Urothelium cell line (cell line): Measurements from ENCODE around the gene ZDHHC8.

Experiments
- DNase-seq: peaks from one replicate; pipeline ENCODE4 v3.0.0; 2011; ENCODE audit warnings: low spot score, mixed read lengths
- FAIRE-seq: peaks from 2 replicates; lab custom pipeline; 2011; peaks lifted over from hg19 to GRCh38; lab: Jason Lieb, UNC

The ZDHHC8 gene

DNA sequence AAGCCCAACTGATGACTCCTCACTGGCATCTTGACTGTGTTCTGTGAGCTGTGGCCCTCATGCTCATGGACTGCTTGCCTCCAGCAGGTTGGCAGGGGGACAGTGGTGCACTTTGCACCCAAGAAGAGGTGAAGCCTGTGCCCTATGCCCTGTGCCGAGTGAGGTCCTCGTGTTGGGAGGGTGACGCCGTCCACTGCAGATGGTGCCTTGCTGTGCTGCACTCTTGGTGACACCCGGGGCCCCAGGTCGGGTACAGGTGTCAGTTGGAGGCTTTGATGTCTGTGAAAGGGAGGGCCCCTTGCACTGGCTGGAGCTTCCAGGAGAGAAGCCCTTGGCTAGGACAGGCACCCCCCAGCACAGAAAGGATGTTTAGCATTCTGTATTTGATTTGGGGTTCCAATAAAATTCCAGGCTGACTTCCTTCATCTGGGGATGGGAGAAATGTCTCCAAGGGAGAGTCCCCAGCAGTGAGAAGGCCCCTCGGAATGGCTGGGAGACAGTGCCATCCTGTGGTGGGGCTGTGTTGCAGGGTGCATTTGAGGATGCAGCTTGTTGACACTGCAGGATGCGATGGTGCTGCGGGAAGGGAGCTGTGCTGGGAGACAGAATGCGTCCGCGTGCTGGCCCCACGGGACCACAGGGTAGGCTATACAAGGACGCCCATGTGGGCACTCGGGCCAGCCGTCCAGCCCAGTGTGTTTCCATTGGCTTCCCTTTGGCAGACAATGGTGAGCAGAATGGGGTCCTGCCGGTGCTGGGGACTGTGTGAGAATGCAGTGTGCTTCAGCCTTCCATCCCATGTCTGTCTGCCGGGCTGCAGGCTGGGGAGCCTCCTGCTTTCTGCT is 2.5 kb upstream of the ZDHHC8 start:
- FAIRE-seq (peak; percentile 93), DNase-seq (peak; percentile 54)

GRCh38 chr22:20129747-20130014 is 1.9 kb upstream of the ZDHHC8 start:
- peak; percentile 86 for FAIRE-seq

DNA sequence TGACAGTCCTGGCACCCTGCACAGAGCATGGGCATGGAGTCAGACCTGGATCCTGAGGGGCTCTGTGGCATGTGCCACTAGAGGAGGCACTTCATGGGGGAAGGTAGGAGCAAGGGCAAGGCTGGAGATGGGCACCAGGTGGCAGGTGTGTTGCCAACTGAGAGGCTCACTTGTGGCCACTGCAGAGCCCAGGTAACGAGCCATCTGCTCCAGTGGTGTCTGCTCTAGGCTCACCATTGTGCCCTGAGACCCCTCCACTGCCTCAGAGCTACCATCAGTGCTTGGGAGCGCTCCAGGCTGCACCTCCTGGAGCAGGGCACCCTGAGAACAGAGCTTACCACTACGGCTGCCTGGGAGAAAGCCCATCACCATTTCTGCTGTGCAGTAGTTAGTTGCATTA is 1.3 kb upstream of the ZDHHC8 start:
- FAIRE-seq (peak; percentile 35), DNase-seq (no peak)

More at GRCh38 chr22:20129747-20130014, 1.9 kb upstream of the ZDHHC8 start:
- DNase-seq = no peak

DNA sequence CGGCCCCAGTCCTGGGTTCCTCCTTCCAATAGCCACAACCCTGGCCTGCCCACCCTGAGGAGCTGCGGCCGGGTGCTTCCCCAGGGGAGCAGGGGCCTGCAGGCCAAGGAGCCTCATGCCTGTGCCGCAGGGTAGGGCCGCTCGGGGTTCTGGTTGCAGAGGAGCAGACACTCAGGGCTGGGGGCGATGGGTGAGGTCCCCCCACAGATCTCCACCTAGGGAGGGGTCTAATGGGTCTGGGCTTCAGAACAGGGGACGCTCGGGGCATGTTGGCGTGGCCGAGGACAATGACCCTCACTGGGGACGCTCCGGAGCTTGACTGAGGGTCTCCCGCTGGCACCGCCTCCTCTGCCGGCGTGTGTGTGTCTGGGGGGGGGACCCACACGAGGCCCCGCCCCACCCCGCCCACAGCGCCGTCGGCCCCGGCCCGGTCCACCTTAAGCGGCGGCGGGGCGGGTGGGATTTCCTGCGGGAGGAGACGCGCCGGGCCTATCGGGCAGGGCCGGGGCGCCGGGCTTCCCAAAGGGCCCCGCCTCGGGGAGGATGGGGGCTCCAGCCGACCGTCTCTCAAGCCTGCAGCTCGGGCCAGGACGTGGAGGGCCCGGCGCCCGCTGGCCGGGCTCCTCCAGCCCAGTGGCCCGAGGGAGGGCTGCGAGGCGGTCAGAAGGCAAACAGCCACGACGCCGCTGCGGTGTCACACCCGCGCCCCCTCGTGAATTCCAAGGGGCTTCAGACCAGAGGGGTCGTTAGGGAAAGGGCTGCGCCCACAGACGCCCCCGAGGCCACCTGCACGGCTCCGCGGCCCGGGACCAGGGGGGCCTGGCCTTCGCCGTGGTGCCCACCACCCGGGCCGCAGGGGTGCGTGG is 640 bp upstream of the ZDHHC8 start:
- FAIRE-seq (peak; percentile 27), DNase-seq (peak; percentile 96)

GRCh38 chr22:20131859-20132685 is 468 bp downstream of the ZDHHC8 start:
- DNase-seq (no peak), FAIRE-seq (peak; percentile 90)

- DNase-seq = no peak
- no peak for FAIRE-seq
These were observed 1.2 kb downstream of the ZDHHC8 start for GRCh38 chr22:20132686-20133246.

DNA sequence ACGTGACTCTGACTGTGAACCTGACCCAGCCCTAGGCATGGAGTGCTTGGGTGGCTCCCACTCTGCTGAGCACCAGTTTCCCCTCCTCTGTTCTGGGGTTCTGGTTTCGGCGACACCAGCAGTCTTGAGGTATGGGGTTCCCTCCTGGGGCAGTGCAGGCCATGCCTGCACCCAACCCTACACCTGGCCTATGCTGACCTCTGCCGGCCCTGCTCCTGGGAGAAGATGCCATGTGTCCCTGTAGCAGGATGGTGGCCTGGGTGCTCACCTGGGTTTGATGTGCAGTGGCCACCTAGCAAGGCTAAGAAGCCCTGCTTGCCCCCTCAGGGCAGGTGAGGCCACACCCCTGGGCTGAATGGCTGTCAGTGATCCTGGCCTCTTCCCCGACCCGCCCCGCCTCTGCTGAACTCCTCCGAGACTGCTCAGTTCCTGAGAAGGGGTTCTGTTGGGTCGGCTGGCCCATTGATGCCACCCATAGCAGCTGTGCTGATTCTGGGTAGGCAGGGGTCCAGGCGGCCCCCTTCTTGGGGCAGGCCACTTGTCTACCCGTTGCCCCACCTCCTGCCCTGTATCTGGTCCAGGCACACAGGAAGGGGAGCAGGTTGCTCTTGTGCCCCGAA is 2.4 kb downstream of the ZDHHC8 start:
- DNase-seq (no peak), FAIRE-seq (peak; percentile 23)

GRCh38 chr22:20135265-20135664 is 3.7 kb downstream of the ZDHHC8 start:
- DNase-seq (no peak), FAIRE-seq (no peak)

DNA sequence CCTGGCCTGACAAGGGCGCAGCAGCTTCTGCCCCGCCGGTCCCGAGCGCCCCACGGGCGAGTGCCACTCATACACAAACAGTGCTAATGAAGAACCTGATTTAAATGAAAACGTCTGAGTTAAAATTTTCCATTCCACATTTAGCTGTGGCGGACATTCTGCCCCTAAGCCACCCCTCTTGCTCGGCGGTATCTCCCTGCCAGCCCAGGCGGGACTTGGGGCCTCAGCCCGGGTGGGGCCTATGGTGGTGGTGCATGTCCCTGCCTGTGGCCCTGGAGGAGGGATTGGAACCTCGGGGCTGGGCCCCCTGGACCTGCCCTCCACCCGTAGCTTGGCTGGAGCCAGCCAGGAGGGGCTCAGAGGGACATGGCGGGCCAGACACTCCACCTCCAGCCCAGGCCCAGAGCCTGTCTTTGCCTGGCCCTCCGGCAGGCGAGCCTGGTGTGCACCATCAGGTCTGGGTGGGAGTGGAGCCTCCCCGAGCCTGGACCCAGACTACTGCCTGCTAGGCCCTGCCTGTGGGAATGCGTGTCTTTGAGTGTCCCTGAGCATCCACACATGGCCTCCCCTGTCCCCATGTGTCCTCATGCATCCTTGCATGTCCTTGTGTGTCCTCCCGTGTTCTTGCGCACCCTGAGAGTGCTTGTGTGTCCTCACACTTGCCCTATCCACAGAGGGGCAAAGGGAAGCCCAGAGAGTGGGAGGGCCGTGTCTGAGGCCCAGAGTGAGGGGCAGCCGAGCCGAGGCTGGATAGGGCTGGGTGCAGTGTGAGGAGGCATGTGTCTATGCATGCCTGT is 4.4 kb downstream of the ZDHHC8 start:
- FAIRE-seq = no peak
- no peak for DNase-seq

DNA sequence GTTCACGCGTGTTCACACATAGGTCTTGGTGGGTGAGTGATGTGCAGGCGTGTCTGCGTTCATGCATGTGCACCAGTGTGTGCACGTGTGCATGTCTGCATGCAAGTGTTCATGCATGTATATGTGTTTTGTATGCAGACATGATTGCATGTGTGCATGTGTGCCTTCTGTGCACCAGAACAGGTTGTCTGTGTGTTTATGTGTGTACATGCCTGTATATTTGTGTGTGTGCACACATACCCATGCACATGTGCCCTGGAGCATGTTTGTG is 4.9 kb downstream of the ZDHHC8 start:
- FAIRE-seq (no peak), DNase-seq (no peak)

- DNase-seq = no peak
- no peak for FAIRE-seq
These were observed 5.5 kb downstream of the ZDHHC8 start for GRCh38 chr22:20137113-20137512.

GRCh38 chr22:20137671-20138416 is 6.2 kb downstream of the ZDHHC8 start:
- FAIRE-seq = no peak
- no peak for DNase-seq

- no peak for FAIRE-seq
- DNase-seq = no peak
These were observed 6.8 kb downstream of the ZDHHC8 start for GRCh38 chr22:20138417-20138738.

GRCh38 chr22:20138868-20139267 is 7.3 kb downstream of the ZDHHC8 start:
- FAIRE-seq (no peak), DNase-seq (no peak)

DNA sequence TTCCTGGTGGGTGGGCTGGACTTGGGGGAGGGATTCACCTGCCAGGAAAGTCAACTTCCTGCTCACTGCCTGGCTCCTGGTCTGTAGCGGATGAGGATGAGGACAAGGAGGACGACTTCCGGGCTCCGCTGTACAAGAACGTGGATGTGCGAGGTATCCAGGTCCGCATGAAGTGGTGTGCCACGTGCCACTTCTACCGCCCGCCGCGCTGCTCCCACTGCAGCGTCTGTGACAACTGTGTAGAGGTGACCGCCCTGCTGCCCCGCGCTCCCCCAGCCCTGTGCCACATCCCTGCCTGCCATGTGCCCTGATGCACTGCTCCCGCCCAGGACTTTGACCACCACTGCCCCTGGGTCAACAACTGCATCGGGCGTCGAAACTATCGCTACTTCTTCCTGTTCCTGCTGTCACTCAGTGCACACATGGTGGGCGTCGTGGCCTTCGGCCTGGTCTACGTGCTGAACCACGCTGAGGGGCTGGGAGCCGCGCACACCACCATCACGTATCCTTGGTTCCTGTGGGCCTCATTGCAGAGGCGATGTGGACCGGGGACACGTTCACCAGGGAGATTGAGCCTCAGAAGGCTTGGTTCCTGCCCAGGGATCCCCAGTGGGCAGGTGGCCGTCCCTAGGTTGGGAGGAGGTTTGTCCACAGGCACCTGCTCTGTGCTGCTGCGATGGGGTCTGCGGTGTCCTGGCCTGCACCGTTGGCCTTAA is 7.9 kb downstream of the ZDHHC8 start:
- no peak for DNase-seq
- FAIRE-seq = peak; percentile 30

DNA sequence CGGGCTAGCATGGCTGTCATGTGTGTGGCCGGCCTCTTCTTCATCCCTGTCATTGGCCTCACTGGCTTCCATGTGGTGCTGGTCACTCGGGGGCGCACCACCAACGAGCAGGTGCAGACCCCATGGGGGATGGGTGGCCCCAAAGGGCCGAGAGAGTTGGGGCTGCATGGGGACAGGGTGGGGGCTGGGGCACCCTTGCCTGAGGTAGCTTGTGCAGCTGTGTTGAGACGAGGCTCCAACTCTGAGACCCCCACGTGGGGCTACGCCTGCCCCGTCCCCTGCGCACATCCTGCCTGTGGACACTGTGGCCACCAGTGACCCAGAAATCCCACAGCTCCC is 8.5 kb downstream of the ZDHHC8 start:
- DNase-seq (no peak), FAIRE-seq (peak; percentile 32)

GRCh38 chr22:20140521-20140964 is 8.9 kb downstream of the ZDHHC8 start:
- DNase-seq = no peak
- no peak for FAIRE-seq

- peak; percentile 43 for DNase-seq
- FAIRE-seq = peak; percentile 99
These were observed 9.8 kb downstream of the ZDHHC8 start for GRCh38 chr22:20141186-20142077.
